ENCODE data around the gene LRBA.
"Not testable (repeated sequence)": the region's sequence is repeated elsewhere in the genome, so short reads cannot be mapped to it uniquely, and the experiment has no call there.

Gene LRBA

DNA sequence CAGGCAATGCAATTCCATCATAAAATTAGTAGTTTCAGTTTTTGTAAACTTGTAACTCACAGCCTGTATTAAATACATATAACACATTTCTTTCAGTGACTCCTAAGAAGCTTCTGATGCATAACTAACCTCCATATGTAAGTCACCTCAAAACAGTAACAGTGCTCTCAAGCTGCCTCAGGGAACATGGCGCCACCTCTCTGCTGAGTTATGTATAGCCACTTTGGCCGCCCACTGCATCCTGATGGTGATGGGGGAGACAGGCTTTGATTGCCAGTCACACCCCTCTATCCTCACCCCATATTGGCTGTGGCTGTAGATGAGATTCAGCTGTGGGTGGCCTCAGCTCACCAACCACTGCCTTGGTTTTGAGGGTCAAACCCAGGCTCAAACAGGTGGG lies 54.3 kb downstream of the LRBA start:
- peak overlapping the region; percentile 11; the same call in 1 of the 2 replicates for H3K27ac ChIP-seq
- TF ChIP-seq, protein P1, sequence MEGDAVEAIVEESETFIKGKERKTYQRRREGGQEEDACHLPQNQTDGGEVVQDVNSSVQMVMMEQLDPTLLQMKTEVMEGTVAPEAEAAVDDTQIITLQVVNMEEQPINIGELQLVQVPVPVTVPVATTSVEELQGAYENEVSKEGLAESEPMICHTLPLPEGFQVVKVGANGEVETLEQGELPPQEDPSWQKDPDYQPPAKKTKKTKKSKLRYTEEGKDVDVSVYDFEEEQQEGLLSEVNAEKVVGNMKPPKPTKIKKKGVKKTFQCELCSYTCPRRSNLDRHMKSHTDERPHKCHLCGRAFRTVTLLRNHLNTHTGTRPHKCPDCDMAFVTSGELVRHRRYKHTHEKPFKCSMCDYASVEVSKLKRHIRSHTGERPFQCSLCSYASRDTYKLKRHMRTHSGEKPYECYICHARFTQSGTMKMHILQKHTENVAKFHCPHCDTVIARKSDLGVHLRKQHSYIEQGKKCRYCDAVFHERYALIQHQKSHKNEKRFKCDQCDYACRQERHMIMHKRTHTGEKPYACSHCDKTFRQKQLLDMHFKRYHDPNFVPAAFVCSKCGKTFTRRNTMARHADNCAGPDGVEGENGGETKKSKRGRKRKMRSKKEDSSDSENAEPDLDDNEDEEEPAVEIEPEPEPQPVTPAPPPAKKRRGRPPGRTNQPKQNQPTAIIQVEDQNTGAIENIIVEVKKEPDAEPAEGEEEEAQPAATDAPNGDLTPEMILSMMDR (conservative IDR thresholded peaks at IDR 0.05) = peak; percentile 51; the same call in 1 of the 2 replicates

DNA sequence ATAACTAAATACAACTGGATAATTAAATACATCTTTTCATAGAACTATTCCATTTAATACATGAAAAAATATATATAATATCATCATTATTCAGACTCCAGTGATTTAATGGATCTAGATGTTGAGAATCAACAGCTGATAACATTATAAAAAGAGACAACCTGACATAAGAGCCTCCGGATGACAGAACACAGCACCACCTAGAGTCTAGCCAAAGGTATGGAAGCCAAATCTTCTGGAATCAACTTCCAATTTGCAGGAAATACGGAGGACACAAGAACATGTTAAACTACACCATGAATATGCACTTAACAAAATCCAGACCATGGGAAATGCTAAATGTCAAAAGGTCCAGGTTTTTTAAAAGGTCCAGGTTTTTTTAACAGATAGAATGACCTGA lies 55.0 kb downstream of the LRBA start:
- H3K27ac ChIP-seq = no peak overlapping the region
- TF ChIP-seq, protein P1 (conservative IDR thresholded peaks at IDR 0.05) = peak; percentile 68

DNA sequence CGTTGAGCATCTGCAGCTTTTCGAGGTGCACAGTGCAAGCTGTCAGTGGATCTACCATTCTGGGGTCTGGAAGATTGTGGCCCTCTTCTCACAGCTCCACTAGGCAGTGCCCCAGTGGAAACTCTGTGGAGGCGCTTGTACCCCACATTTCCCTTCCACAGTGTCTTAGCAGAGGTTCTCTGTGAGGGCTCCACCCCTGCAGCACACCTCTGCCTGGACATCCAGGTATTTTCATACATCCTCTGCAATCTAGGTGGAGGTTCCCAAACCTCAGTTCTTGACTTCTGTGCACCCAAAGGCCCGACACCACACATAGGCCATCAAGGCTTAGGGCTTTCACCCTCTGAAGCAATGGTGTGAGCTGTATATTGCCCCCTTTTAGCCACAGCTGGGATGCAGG lies 57.1 kb downstream of the LRBA start:
- H3K27ac ChIP-seq = not testable (repeated sequence)

DNA sequence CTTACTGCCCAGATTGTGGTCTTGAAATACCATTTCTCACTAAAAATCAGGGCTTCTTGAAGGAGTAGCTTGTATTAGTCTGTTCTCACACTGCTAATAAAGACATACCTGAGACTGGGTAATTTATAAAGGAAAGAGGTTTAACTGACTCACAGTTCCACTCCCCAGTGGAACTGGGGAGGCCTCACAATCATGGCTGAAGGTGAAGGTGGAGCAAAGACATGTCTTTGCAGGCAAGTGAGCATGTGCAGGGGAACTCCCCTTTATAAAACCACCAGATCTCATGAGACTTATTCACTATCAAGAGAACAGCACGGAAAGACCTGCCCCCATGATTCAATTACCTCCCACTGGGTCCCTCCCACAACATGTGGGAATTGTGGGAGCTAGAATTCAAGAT lies 58.0 kb downstream of the LRBA start:
- not testable (repeated sequence) for H3K27ac ChIP-seq

DNA sequence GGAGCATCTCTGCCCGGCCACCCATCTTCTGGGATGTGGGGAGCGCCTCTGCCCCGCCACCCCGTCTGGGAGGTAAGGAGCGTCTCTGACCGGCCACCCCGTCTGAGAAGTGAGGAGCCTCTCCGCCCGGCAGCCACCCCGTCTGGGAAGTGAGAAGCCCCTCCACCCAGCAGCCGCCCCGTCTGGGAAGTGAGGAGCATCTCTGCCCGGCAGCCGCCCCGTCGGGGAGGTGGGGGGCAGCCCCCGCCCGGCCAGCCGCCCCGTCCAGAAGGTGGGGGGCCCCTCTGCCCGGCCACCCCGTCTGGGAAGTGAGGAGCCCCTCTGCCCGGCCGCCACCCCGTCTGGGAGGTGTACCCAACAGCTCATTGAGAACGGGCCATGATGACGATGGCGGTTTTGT lies 61.2 kb downstream of the LRBA start:
- H3K27ac ChIP-seq = not testable (repeated sequence)

DNA sequence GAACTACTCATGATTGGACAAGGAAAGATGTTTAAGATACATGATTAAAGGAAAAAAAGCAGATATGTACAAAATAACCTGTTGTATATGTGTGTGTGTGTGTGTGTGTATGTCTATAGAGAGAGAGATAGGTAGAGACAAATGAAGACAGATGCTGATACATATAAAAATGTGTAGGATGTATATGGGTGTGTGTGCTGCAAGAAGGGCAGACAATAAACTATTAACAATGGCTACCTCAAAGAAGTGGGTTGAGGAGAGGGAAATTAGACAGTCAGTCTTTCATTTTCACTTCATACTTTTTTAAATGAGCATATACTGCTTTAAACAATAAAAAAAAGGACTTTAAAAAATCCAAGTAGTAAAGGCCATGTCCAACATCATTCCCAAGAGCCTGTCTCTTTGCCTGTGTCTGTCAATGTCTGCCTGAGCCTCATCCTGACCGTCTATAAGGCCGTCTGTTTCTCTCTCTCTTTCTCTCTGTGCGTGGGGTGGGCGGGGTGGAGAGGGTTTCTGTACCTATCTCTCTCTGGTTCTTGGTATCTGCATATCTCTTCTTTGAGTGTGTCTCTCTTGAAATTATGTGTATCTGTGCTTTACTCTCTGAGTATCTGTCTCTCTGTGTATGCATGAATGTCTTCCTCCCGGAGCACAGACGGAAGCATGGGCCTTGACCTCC lies 62.8 kb downstream of the LRBA start:
- no peak overlapping the region for H3K27ac ChIP-seq
- TF ChIP-seq, protein P1 (conservative IDR thresholded peaks at IDR 0.05) = no peak

DNA sequence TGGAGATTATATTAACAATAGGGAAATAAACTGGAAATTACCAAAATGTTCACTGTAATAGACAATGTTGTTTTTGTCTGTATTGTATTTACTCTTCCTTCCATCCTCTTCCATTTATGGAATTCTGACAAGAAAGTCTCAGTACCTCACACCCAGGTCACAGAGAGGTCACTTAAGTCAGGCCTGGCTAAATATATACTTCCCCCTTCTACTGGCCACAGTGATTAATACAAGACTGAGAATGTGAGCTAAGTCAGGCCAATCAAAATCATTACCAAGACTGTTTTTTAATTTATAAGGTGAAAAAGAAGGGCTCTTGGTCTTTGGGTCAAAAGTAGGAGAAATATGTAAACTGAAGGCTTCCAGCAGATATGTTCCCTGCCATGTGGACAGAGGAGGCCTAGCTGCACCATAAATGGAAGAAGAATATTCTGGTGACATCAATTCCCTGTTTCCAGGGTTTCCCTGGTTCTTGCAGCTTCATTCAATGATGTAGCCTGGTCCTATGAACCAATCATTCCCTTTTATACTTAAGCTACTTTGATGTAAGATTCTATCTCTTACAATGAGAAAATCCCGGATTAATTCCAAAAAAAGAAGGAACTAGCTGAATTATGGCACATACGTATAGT lies 64.3 kb downstream of the LRBA start:
- TF ChIP-seq, protein P1 (conservative IDR thresholded peaks at IDR 0.05) = no peak
- no peak overlapping the region for H3K27ac ChIP-seq

DNA sequence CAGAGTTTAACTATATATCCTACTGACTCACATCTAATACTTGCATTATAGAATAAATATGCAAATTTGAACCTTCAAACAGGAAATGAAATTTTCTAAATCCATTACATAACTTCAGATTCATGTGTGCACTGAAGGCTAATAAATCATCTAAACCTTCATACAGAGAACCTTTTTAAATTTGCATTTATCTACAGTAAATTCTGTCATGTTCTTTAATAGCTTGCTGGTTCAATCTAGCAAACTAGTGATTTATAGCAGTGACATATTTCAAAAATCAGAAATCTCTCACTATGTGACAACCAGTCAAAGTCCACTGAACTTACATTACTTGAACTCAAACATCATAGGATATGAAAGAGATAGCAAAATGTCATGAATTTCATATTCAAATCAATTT lies 65.1 kb downstream of the LRBA start:
- no peak overlapping the region for H3K27ac ChIP-seq
- TF ChIP-seq, protein P1 (conservative IDR thresholded peaks at IDR 0.05) = no peak

DNA sequence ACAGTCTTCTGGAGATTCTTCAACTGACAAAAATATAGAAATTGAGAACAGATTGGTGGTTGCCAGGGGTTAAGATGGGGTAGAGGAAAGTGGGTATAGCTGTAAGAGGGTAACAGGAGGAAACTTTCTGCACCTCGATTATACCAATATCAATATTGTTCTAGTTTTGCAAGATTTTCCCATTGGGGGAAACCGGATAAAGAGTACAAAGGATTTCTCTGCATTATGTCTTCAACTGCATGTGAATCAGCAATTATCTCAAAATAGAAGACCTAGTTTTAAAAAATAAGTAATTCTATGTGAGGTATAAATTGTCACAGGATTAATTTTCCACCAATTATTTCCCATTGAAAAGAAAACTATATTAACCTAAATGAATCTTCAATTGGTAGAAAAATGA lies 65.7 kb downstream of the LRBA start:
- no peak overlapping the region for H3K27ac ChIP-seq
- TF ChIP-seq, protein P1 (conservative IDR thresholded peaks at IDR 0.05) = no peak
